A549 (cell line): ENCODE data around the gene STYX.

ENCODE experiments used
- CEBPB ChIP-seq, 2 experiments: fragments of >200 bp in 1 of 2; sonication (Bioruptor Twin) in 1 of 2; formaldehyde crosslinking in 1 of 2; IDR thresholded peaks; 2 replicates each; pipeline ENCODE4 v1.6.1; 2012 to 2016
- ESRRA ChIP-seq: fragments of 150-350 bp; IDR thresholded peaks from 2 replicates; pipeline ENCODE4 v1.6.1; 2014; ENCODE audit warnings: mild to moderate bottlenecking, low read length, borderline replicate concordance
- HMGXB4 ChIP-seq: fragments of 250-450 bp; sonication (Bioruptor Pico); IDR thresholded peaks from 2 replicates; pipeline ENCODE4 v1.5.0; 2021; ENCODE audit warnings: mild to moderate bottlenecking, moderate library complexity, borderline replicate concordance
- NR3C1 ChIP-seq: fragments of >200 bp; sonication (Bioruptor Twin); formaldehyde crosslinking; IDR thresholded peaks from 3 replicates; pipeline ENCODE4 v1.6.1; 2017
- RNF2 ChIP-seq: fragments of 200-600 bp; sonication (generic); IDR thresholded peaks from 2 replicates; pipeline ENCODE4 v1.6.1; 2016; ENCODE audit warnings: low read depth, mild to moderate bottlenecking, antibody characterized with exemption, moderate library complexity, borderline replicate concordance
- SMC3 ChIP-seq: fragments of >200 bp; sonication (Bioruptor Twin); formaldehyde crosslinking; IDR thresholded peaks from 3 replicates; pipeline ENCODE4 v1.6.1; 2018; ENCODE audit warnings: inconsistent platforms
- TP53 ChIP-seq: fragments of 250-450 bp; sonication (Bioruptor Pico); IDR thresholded peaks from 2 replicates; pipeline ENCODE4 v1.5.0; 2021; ENCODE audit warnings: mild to moderate bottlenecking, moderate library complexity
- TF ChIP-seq, protein P1 (sequence below): fragments of >200 bp; sonication (Bioruptor Twin); formaldehyde crosslinking; IDR thresholded peaks from 3 replicates; pipeline ENCODE4 v1.5.1; 2016

- TF ChIP-seq, protein P1, sequence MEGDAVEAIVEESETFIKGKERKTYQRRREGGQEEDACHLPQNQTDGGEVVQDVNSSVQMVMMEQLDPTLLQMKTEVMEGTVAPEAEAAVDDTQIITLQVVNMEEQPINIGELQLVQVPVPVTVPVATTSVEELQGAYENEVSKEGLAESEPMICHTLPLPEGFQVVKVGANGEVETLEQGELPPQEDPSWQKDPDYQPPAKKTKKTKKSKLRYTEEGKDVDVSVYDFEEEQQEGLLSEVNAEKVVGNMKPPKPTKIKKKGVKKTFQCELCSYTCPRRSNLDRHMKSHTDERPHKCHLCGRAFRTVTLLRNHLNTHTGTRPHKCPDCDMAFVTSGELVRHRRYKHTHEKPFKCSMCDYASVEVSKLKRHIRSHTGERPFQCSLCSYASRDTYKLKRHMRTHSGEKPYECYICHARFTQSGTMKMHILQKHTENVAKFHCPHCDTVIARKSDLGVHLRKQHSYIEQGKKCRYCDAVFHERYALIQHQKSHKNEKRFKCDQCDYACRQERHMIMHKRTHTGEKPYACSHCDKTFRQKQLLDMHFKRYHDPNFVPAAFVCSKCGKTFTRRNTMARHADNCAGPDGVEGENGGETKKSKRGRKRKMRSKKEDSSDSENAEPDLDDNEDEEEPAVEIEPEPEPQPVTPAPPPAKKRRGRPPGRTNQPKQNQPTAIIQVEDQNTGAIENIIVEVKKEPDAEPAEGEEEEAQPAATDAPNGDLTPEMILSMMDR = no peak
- TF ChIP-seq RNF2 (no peak), TP53 (CRISPR knock-in tag) (no peak), NR3C1 (no peak), ESRRA (no peak), CEBPB (IDR thresholded peaks at IDR 0.05) (no peak), HMGXB4 (CRISPR knock-in tag) (no peak), SMC3 (no peak)
Measured at GRCh38 chr14:52791223-52792096, 61.5 kb downstream of the STYX start, which contains the start of gene GNPNAT1.
